ENCODE results near the gene NAALAD2.
"Not testable (repeated sequence)": the region's sequence is repeated elsewhere in the genome, so short reads cannot be mapped to it uniquely, and the experiment has no call there.

Gene NAALAD2

GRCh38 chr11:90134478-90135003, at the start of gene NAALAD2:
Gene NAALAD2 (plus strand): TSS chr11:90134663. CDS start chr11:90134759, 96 bp downstream.
- Mint-ChIP-seq H3K4me3 (peak within 1 kb of the TSS; percentile 42 to 60), H3K9me3 (no peaks in the 10 kb centered on the region), H3K4me1 (peaks cover 1 to 13% of the 10 kb centered on the region in 2 donors), H3K27me3 (peaks cover 17 to 35% of the 10 kb centered on the region in 2 donors), H3K27ac (no peak within 1 kb of the TSS), H3K36me3 (no peaks in the 10 kb centered on the region)
- DNase-seq (peak; percentile 11), ATAC-seq (replicated peaks) (peak; percentile 72 to 74)

GRCh38 chr11:90085650-90086049, 48.8 kb upstream of the NAALAD2 start, which contains the start of gene UBTFL1:
Gene UBTFL1 (plus strand): TSS chr11:90085950. CDS start chr11:90085950, 0 bp downstream.
- DNase-seq; H3K4me1 Mint-ChIP-seq; H3K9me3 Mint-ChIP-seq; H3K36me3 Mint-ChIP-seq; H3K4me3 Mint-ChIP-seq; H3K27me3 Mint-ChIP-seq; ATAC-seq (replicated peaks); H3K27ac Mint-ChIP-seq: not testable (repeated sequence)

- H3K36me3 Mint-ChIP-seq; H3K27ac Mint-ChIP-seq; DNase-seq; H3K9me3 Mint-ChIP-seq; H3K4me1 Mint-ChIP-seq; H3K27me3 Mint-ChIP-seq; H3K4me3 Mint-ChIP-seq; ATAC-seq (replicated peaks): not testable (repeated sequence)
Observed at GRCh38 chr11:90088731-90089130, 45.7 kb upstream of the NAALAD2 start.

GRCh38 chr11:90095230-90095924, 39.1 kb upstream of the NAALAD2 start:
- H3K4me1 Mint-ChIP-seq, H3K36me3 Mint-ChIP-seq: not testable (repeated sequence)

GRCh38 chr11:90098261-90098660, 36.2 kb upstream of the NAALAD2 start:
- not testable (repeated sequence) for H3K9me3 Mint-ChIP-seq; H3K27ac Mint-ChIP-seq; ATAC-seq (replicated peaks); H3K36me3 Mint-ChIP-seq; H3K4me1 Mint-ChIP-seq; DNase-seq; H3K27me3 Mint-ChIP-seq; H3K4me3 Mint-ChIP-seq

More at GRCh38 chr11:90095230-90095924, 39.1 kb upstream of the NAALAD2 start:
- H3K9me3 Mint-ChIP-seq; H3K27ac Mint-ChIP-seq; H3K4me3 Mint-ChIP-seq; H3K27me3 Mint-ChIP-seq; DNase-seq; ATAC-seq (replicated peaks): not testable (repeated sequence)

GRCh38 chr11:90100431-90100830, 34.0 kb upstream of the NAALAD2 start:
- no peaks in the 10 kb centered on the region for H3K9me3 Mint-ChIP-seq
- no peak overlapping the region for H3K4me3 Mint-ChIP-seq
- no peaks in the 10 kb centered on the region for H3K4me1 Mint-ChIP-seq
- DNase-seq (no peak), ATAC-seq (replicated peaks) (no peak)
- H3K27me3 Mint-ChIP-seq = no peaks in the 10 kb centered on the region
- no peak overlapping the region for H3K27ac Mint-ChIP-seq
- no peaks in the 10 kb centered on the region for H3K36me3 Mint-ChIP-seq

GRCh38 chr11:90113541-90113940, 20.9 kb upstream of the NAALAD2 start:
- Mint-ChIP-seq H3K27me3 (no peaks in the 10 kb centered on the region), H3K4me1 (no peaks in the 10 kb centered on the region), H3K36me3 (no peaks in the 10 kb centered on the region), H3K27ac (no peak overlapping the region), H3K9me3 (no peaks in the 10 kb centered on the region), H3K4me3 (no peak overlapping the region)
- no peak for ATAC-seq (replicated peaks)
- no peak for DNase-seq

GRCh38 chr11:90120191-90120590, 14.3 kb upstream of the NAALAD2 start:
- Mint-ChIP-seq H3K36me3 (no peaks in the 10 kb centered on the region), H3K4me3 (no peak overlapping the region), H3K27ac (no peak overlapping the region), H3K4me1 (no peaks in the 10 kb centered on the region), H3K9me3 (no peaks in the 10 kb centered on the region), H3K27me3 (no peaks in the 10 kb centered on the region)
- no peak for ATAC-seq (replicated peaks)
- no peak for DNase-seq

- Mint-ChIP-seq H3K9me3 (no peaks in the 10 kb centered on the region), H3K27me3 (no peaks in the 10 kb centered on the region), H3K36me3 (no peaks in the 10 kb centered on the region), H3K4me1 (no peaks in the 10 kb centered on the region), H3K27ac (no peak overlapping the region), H3K4me3 (no peak overlapping the region)
- DNase-seq (no peak), ATAC-seq (replicated peaks) (no peak)
Observed at GRCh38 chr11:90124371-90124770, 10.1 kb upstream of the NAALAD2 start.

- DNase-seq (no peak), ATAC-seq (replicated peaks) (no peak)
- Mint-ChIP-seq H3K27ac (no peak overlapping the region), H3K27me3 (no peaks in the 10 kb centered on the region), H3K4me3 (no peak overlapping the region), H3K4me1 (no peaks in the 10 kb centered on the region), H3K36me3 (no peaks in the 10 kb centered on the region), H3K9me3 (no peaks in the 10 kb centered on the region)
Observed at GRCh38 chr11:90124946-90125345, 9.5 kb upstream of the NAALAD2 start.

GRCh38 chr11:90133560-90134477, 644 bp upstream of the NAALAD2 start:
- H3K9me3 Mint-ChIP-seq = no peaks in the 10 kb centered on the region
- ATAC-seq (replicated peaks) = no peak
- H3K27ac Mint-ChIP-seq = no peak overlapping the region
- peak overlapping the region; percentile 14 to 60 for H3K4me3 Mint-ChIP-seq
- H3K36me3 Mint-ChIP-seq = no peaks in the 10 kb centered on the region
- no peak for DNase-seq
- peaks cover 1 to 13% of the 10 kb centered on the region in 2 donors for H3K4me1 Mint-ChIP-seq
- H3K27me3 Mint-ChIP-seq = peaks cover 17 to 35% of the 10 kb centered on the region in 2 donors

GRCh38 chr11:90135016-90135415, 553 bp downstream of the NAALAD2 start:
- Mint-ChIP-seq H3K27me3 (peaks cover 17 to 35% of the 10 kb centered on the region in 2 donors), H3K27ac (no peak overlapping the region), H3K4me3 (peak overlapping the region in 1 of 2 donors; percentile 60), H3K36me3 (no peaks in the 10 kb centered on the region), H3K4me1 (peaks cover 1 to 13% of the 10 kb centered on the region in 2 donors), H3K9me3 (no peaks in the 10 kb centered on the region)
- DNase-seq (no peak), ATAC-seq (replicated peaks) (no peak)

GRCh38 chr11:90148900-90149299, 14.4 kb downstream of the NAALAD2 start:
- no peak overlapping the region for H3K4me3 Mint-ChIP-seq
- no peaks in the 10 kb centered on the region for H3K36me3 Mint-ChIP-seq
- H3K4me1 Mint-ChIP-seq = no peaks in the 10 kb centered on the region
- no peak overlapping the region for H3K27ac Mint-ChIP-seq
- ATAC-seq (replicated peaks) = no peak
- no peaks in the 10 kb centered on the region for H3K9me3 Mint-ChIP-seq
- DNase-seq = no peak
- peaks cover 0 to 3% of the 10 kb centered on the region in 2 donors for H3K27me3 Mint-ChIP-seq

GRCh38 chr11:90166982-90167573, 32.6 kb downstream of the NAALAD2 start:
- H3K27me3 Mint-ChIP-seq; H3K27ac Mint-ChIP-seq; H3K4me1 Mint-ChIP-seq; ATAC-seq (replicated peaks); DNase-seq; H3K4me3 Mint-ChIP-seq; H3K9me3 Mint-ChIP-seq; H3K36me3 Mint-ChIP-seq: not testable (repeated sequence)

Measured in stimulated activated naive B cell treated with anti-CD40 and anti-IgM and Interleukin-4, amounts not matched to agents 10 μg/mL and 1 μg/mL and 100 μg/mL, for 72 hours (primary cell).